ENCODE data around the gene CLIC3.

DNA sequence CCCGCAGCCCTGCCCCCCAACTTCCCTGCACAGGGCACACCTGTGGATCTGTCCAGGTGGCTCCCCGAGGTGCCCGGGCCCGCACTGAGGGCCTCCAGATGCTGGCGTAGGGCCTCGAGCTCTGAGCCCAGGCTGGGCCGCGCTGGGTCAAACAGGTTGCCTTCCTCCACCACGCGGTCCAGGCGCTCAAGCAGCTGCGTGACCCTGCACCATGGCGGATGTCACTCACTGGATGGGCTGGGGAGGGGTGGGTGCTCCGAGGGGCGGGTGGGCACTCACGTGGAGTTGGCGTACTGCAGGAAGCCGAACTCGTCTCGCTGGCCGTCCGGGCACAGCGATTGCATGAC is 26.3 kb upstream of the CLIC3 start:
- no peak for TF ChIP-seq EZH2 (optimal IDR thresholded peaks at IDR 0.05; ENCODE audit: low read depth, low read length)
- TF ChIP-seq, protein P1, sequence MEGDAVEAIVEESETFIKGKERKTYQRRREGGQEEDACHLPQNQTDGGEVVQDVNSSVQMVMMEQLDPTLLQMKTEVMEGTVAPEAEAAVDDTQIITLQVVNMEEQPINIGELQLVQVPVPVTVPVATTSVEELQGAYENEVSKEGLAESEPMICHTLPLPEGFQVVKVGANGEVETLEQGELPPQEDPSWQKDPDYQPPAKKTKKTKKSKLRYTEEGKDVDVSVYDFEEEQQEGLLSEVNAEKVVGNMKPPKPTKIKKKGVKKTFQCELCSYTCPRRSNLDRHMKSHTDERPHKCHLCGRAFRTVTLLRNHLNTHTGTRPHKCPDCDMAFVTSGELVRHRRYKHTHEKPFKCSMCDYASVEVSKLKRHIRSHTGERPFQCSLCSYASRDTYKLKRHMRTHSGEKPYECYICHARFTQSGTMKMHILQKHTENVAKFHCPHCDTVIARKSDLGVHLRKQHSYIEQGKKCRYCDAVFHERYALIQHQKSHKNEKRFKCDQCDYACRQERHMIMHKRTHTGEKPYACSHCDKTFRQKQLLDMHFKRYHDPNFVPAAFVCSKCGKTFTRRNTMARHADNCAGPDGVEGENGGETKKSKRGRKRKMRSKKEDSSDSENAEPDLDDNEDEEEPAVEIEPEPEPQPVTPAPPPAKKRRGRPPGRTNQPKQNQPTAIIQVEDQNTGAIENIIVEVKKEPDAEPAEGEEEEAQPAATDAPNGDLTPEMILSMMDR (IDR thresholded peaks at IDR 0.05; ENCODE audit: low read length) = no peak
